ENCODE data around the gene BPTF.
"Not testable (repeated sequence)": the region's sequence is repeated elsewhere in the genome, so short reads cannot be mapped to it uniquely, and the experiment has no call there.

BPTF gene

GRCh38 chr17:67995570-67996263 is 170.4 kb downstream of the BPTF start:
- Histone ChIP-seq H3K9me3 (ENCODE audit: low read length) (no peaks in the 10 kb centered on the region), H3K27me3 (ENCODE audit: control insufficient read depth in 1 of 2, insufficient read depth in 2 of 2, low read length in 2 of 2) (no peaks in the 10 kb centered on the region), H3K4me3 (ENCODE audit: low read depth in 1 of 2, low read length in 2 of 2) (peak overlapping the region; percentile 34 to 76), H3K9ac (ENCODE audit: low read length) (peak overlapping the region; percentile 35), H3K36me3 (ENCODE audit: insufficient read depth, low read length) (no peaks in the 10 kb centered on the region), H3K4me1 (ENCODE audit: insufficient read depth, low read length) (peaks cover 9% of the 10 kb centered on the region), H3K27ac (ENCODE audit: low read depth, low read length) (peak overlapping the region; percentile 49)

GRCh38 chr17:67996301-67997171 is 171.2 kb downstream of the BPTF start, which contains the start of gene C17orf58:
Gene C17orf58, minus strand, starts transcription at chr17:67996469. Its CDS starts 271 bp downstream, at chr17:67996198.
- Histone ChIP-seq H3K9ac (ENCODE audit: low read length) (peak within 1 kb of the TSS; percentile 35), H3K27ac (ENCODE audit: low read depth, low read length) (peak within 1 kb of the TSS; percentile 49), H3K4me3 (ENCODE audit: low read depth in 1 of 2, low read length in 2 of 2) (peak within 1 kb of the TSS; percentile 34 to 76)
- H3K4me1 ChIP-seq (ENCODE audit: insufficient read depth, low read length); H3K36me3 ChIP-seq (ENCODE audit: insufficient read depth, low read length); H3K27me3 ChIP-seq (ENCODE audit: control insufficient read depth in 1 of 2, insufficient read depth in 2 of 2, low read length in 2 of 2); H3K9me3 ChIP-seq (ENCODE audit: low read length): not testable (repeated sequence)

GRCh38 chr17:67998466-67998865 is 173.2 kb downstream of the BPTF start:
- Histone ChIP-seq H3K9ac (ENCODE audit: low read length) (no peak overlapping the region), H3K4me3 (ENCODE audit: low read depth in 1 of 2, low read length in 2 of 2) (no peak overlapping the region), H3K27ac (ENCODE audit: low read depth, low read length) (no peak overlapping the region)

GRCh38 chr17:67999291-67999911 is 174.1 kb downstream of the BPTF start:
- no peak overlapping the region for H3K4me3 ChIP-seq (ENCODE audit: low read depth in 1 of 2, low read length in 2 of 2)
- H3K36me3 ChIP-seq (ENCODE audit: insufficient read depth, low read length) = no peaks in the 10 kb centered on the region
- H3K9ac ChIP-seq (ENCODE audit: low read length) = no peak overlapping the region
- no peak overlapping the region for H3K27ac ChIP-seq (ENCODE audit: low read depth, low read length)
- peaks cover 9% of the 10 kb centered on the region for H3K4me1 ChIP-seq (ENCODE audit: insufficient read depth, low read length)
- no peaks in the 10 kb centered on the region for H3K9me3 ChIP-seq (ENCODE audit: low read length)
- H3K27me3 ChIP-seq (ENCODE audit: control insufficient read depth in 1 of 2, insufficient read depth in 2 of 2, low read length in 2 of 2) = no peaks in the 10 kb centered on the region

More at GRCh38 chr17:67998466-67998865, 173.2 kb downstream of the BPTF start:
- Histone ChIP-seq H3K4me1 (ENCODE audit: insufficient read depth, low read length) (peaks cover 9% of the 10 kb centered on the region), H3K9me3 (ENCODE audit: low read length) (no peaks in the 10 kb centered on the region), H3K27me3 (ENCODE audit: control insufficient read depth in 1 of 2, insufficient read depth in 2 of 2, low read length in 2 of 2) (no peaks in the 10 kb centered on the region), H3K36me3 (ENCODE audit: insufficient read depth, low read length) (no peaks in the 10 kb centered on the region)

GRCh38 chr17:68004201-68004600 is 178.9 kb downstream of the BPTF start:
- Histone ChIP-seq H3K4me1 (ENCODE audit: insufficient read depth, low read length) (no peaks in the 10 kb centered on the region), H3K36me3 (ENCODE audit: insufficient read depth, low read length) (no peaks in the 10 kb centered on the region), H3K4me3 (ENCODE audit: low read depth in 1 of 2, low read length in 2 of 2) (no peak overlapping the region), H3K27ac (ENCODE audit: low read depth, low read length) (no peak overlapping the region), H3K27me3 (ENCODE audit: control insufficient read depth in 1 of 2, insufficient read depth in 2 of 2, low read length in 2 of 2) (no peaks in the 10 kb centered on the region), H3K9me3 (ENCODE audit: low read length) (no peaks in the 10 kb centered on the region), H3K9ac (ENCODE audit: low read length) (no peak overlapping the region)

GRCh38 chr17:68006797-68007196 is 181.5 kb downstream of the BPTF start:
- H3K27me3 ChIP-seq (ENCODE audit: control insufficient read depth in 1 of 2, insufficient read depth in 2 of 2, low read length in 2 of 2) = no peaks in the 10 kb centered on the region

GRCh38 chr17:68011199-68011665 is 185.9 kb downstream of the BPTF start:
- Histone ChIP-seq H3K27ac (ENCODE audit: low read depth, low read length) (no peak overlapping the region), H3K9ac (ENCODE audit: low read length) (no peak overlapping the region), H3K27me3 (ENCODE audit: control insufficient read depth in 1 of 2, insufficient read depth in 2 of 2, low read length in 2 of 2) (no peaks in the 10 kb centered on the region), H3K4me3 (ENCODE audit: low read depth in 1 of 2, low read length in 2 of 2) (no peak overlapping the region), H3K4me1 (ENCODE audit: insufficient read depth, low read length) (no peaks in the 10 kb centered on the region), H3K36me3 (ENCODE audit: insufficient read depth, low read length) (no peaks in the 10 kb centered on the region), H3K9me3 (ENCODE audit: low read length) (no peaks in the 10 kb centered on the region)

More at GRCh38 chr17:68006797-68007196, 181.5 kb downstream of the BPTF start:
- Histone ChIP-seq H3K4me3 (ENCODE audit: low read depth in 1 of 2, low read length in 2 of 2) (no peak overlapping the region), H3K27ac (ENCODE audit: low read depth, low read length) (no peak overlapping the region), H3K9ac (ENCODE audit: low read length) (no peak overlapping the region), H3K9me3 (ENCODE audit: low read length) (no peaks in the 10 kb centered on the region), H3K4me1 (ENCODE audit: insufficient read depth, low read length) (no peaks in the 10 kb centered on the region), H3K36me3 (ENCODE audit: insufficient read depth, low read length) (no peaks in the 10 kb centered on the region)

GRCh38 chr17:68013385-68013784 is 188.1 kb downstream of the BPTF start:
- Histone ChIP-seq H3K4me3 (ENCODE audit: low read depth in 1 of 2, low read length in 2 of 2) (no peak overlapping the region), H3K36me3 (ENCODE audit: insufficient read depth, low read length) (no peaks in the 10 kb centered on the region), H3K4me1 (ENCODE audit: insufficient read depth, low read length) (no peaks in the 10 kb centered on the region), H3K27me3 (ENCODE audit: control insufficient read depth in 1 of 2, insufficient read depth in 2 of 2, low read length in 2 of 2) (no peaks in the 10 kb centered on the region), H3K27ac (ENCODE audit: low read depth, low read length) (no peak overlapping the region), H3K9me3 (ENCODE audit: low read length) (no peaks in the 10 kb centered on the region), H3K9ac (ENCODE audit: low read length) (no peak overlapping the region)

- H3K9me3 ChIP-seq (ENCODE audit: low read length) = no peaks in the 10 kb centered on the region
- no peak overlapping the region for H3K9ac ChIP-seq (ENCODE audit: low read length)
- no peaks in the 10 kb centered on the region for H3K27me3 ChIP-seq (ENCODE audit: control insufficient read depth in 1 of 2, insufficient read depth in 2 of 2, low read length in 2 of 2)
- no peak overlapping the region for H3K4me3 ChIP-seq (ENCODE audit: low read depth in 1 of 2, low read length in 2 of 2)
- H3K36me3 ChIP-seq (ENCODE audit: insufficient read depth, low read length) = no peaks in the 10 kb centered on the region
- H3K27ac ChIP-seq (ENCODE audit: low read depth, low read length) = no peak overlapping the region
- no peaks in the 10 kb centered on the region for H3K4me1 ChIP-seq (ENCODE audit: insufficient read depth, low read length)
These were observed 189.9 kb downstream of the BPTF start for GRCh38 chr17:68015081-68015723.

GRCh38 chr17:68016838-68017237 is 191.5 kb downstream of the BPTF start:
- Histone ChIP-seq H3K4me1 (ENCODE audit: insufficient read depth, low read length) (peaks cover 4% of the 10 kb centered on the region), H3K27me3 (ENCODE audit: control insufficient read depth in 1 of 2, insufficient read depth in 2 of 2, low read length in 2 of 2) (no peaks in the 10 kb centered on the region), H3K9ac (ENCODE audit: low read length) (no peak overlapping the region), H3K36me3 (ENCODE audit: insufficient read depth, low read length) (no peaks in the 10 kb centered on the region), H3K9me3 (ENCODE audit: low read length) (no peaks in the 10 kb centered on the region), H3K27ac (ENCODE audit: low read depth, low read length) (no peak overlapping the region), H3K4me3 (ENCODE audit: low read depth in 1 of 2, low read length in 2 of 2) (no peak overlapping the region)

- H3K36me3 ChIP-seq (ENCODE audit: insufficient read depth, low read length); H3K27ac ChIP-seq (ENCODE audit: low read depth, low read length); H3K4me1 ChIP-seq (ENCODE audit: insufficient read depth, low read length); H3K27me3 ChIP-seq (ENCODE audit: control insufficient read depth in 1 of 2, insufficient read depth in 2 of 2, low read length in 2 of 2); H3K9ac ChIP-seq (ENCODE audit: low read length); H3K4me3 ChIP-seq (ENCODE audit: low read depth in 1 of 2, low read length in 2 of 2); H3K9me3 ChIP-seq (ENCODE audit: low read length): not testable (repeated sequence)
These were observed 193.2 kb downstream of the BPTF start for GRCh38 chr17:68018493-68018892.

Measured in muscle layer of colon (tissue), 2 donors.